GM12891 (cell line): ENCODE measurements around the gene OR56A4.

Experiments used
- POLR2A ChIP-seq: IDR thresholded peaks from 2 replicates; pipeline ENCODE4 v1.6.1; 2011; ENCODE audit warnings: low read depth, low read length, control low read depth
- POLR2AphosphoS5 ChIP-seq: IDR thresholded peaks from 2 replicates; pipeline ENCODE4 v1.6.1; 2011; ENCODE audit warnings: low read depth, low read length, control low read depth
- SPI1 ChIP-seq: IDR thresholded peaks from 2 replicates; pipeline ENCODE4 v1.6.1; 2011; ENCODE audit warnings: low read depth, low read length, control low read depth

DNA sequence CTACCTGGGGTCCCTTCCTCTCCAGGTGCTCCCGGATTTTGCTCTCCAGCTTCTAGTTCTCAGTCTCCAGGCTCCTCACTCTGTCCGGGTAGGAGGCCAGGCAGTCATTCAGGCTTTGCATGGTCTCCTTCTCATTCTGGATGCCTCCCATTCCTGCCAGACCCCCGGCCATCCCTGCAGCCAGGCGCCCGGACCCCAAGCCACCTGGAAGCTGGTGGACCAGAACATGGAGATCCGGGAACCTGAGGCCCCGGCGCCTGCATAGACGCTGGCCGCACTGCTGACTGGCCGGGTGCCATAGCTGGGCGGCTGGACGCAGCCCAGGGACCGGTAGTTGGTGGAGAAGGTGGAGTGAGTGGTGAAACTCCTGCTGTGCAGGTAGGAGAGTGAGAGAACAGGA lies 12.0 kb downstream of the OR56A4 start:
- TF ChIP-seq POLR2AphosphoS5 (no peak), POLR2A (no peak), SPI1 (no peak)
